GM23338 (cell line): ENCODE results near the gene NCOA1. TPM values are rescaled to one million over a fixed set of nuclear protein-coding genes. Genes with fewer than 3 reads are reported as not detected.

Experiments
- ATAC-seq: fragments of 200-7000 bp; cut with Tn5 transposase; 3 replicates; pipeline ENCODE4 v1.9.1; 2020
- DNase-seq: peaks from one replicate; pipeline ENCODE4 v3.0.0-alpha.2; 2015; ENCODE audit warnings: low spot score
- H2AFZ ChIP-seq: fragments of 200-600 bp; sonication (generic); 2 replicates; pipeline ENCODE4 v1.8.0; 2016; ENCODE audit warnings: antibody characterized with exemption, mild to moderate bottlenecking, moderate library complexity
- H3F3A ChIP-seq: fragments of 200-600 bp; sonication (generic); replicated peaks from 2 replicates; pipeline ENCODE4 v1.8.0; 2017; ENCODE audit warnings: antibody characterized with exemption, mixed run types, low read depth
- H3K27ac ChIP-seq: fragments of 200-600 bp; sonication (generic); 2 replicates; pipeline ENCODE4 v1.6.1; 2016; ENCODE audit warnings: low read depth
- H3K27me3 ChIP-seq: fragments of 200-600 bp; sonication (generic); 2 replicates; pipeline ENCODE4 v1.8.0; 2016; ENCODE audit warnings: mild to moderate bottlenecking, mixed run types, moderate library complexity; ENCODE audit not compliant: insufficient read depth
- H3K36me3 ChIP-seq: fragments of 200-600 bp; sonication (generic); 2 replicates; pipeline ENCODE4 v1.8.0; 2016; ENCODE audit warnings: mild to moderate bottlenecking; ENCODE audit not compliant: insufficient read depth
- H3K4me1 ChIP-seq: fragments of 200-600 bp; sonication (generic); 2 replicates; pipeline ENCODE4 v1.8.0; 2016; ENCODE audit warnings: mild to moderate bottlenecking, moderate library complexity; ENCODE audit not compliant: insufficient read depth
- H3K4me2 ChIP-seq: fragments of 200-600 bp; sonication (generic); 2 replicates; pipeline ENCODE4 v1.7.1; 2017; ENCODE audit warnings: mixed run types
- H3K4me3 ChIP-seq: fragments of 200-600 bp; sonication (generic); 2 replicates; pipeline ENCODE4 v1.6.1; 2016; ENCODE audit warnings: mixed run types
- H3K79me2 ChIP-seq: fragments of 200-600 bp; sonication (generic); replicated peaks from 2 replicates; pipeline ENCODE4 v1.8.0; 2017; ENCODE audit warnings: mild to moderate bottlenecking; ENCODE audit not compliant: insufficient read depth
- H3K9me2 ChIP-seq: fragments of 200-600 bp; sonication (generic); 2 replicates; pipeline ENCODE4 v1.8.0; 2017; ENCODE audit not compliant: insufficient read depth
- H4K20me1 ChIP-seq: fragments of 200-600 bp; sonication (generic); replicated peaks from 2 replicates; pipeline ENCODE4 v1.8.0; 2017; ENCODE audit warnings: mild to moderate bottlenecking; ENCODE audit not compliant: insufficient read depth
- H3K27ac Mint-ChIP-seq: 2 replicates; pipeline ENCODE4 v1.8.0; 2020; ENCODE audit warnings: inconsistent platforms, mild to moderate bottlenecking, moderate library complexity, mixed read lengths
- H3K27me3 Mint-ChIP-seq: 3 replicates; pipeline ENCODE4 v1.8.0; 2022; ENCODE audit warnings: low read depth, mild to moderate bottlenecking, moderate library complexity, mixed read lengths, inconsistent platforms; ENCODE audit not compliant: insufficient read depth, poor library complexity
- H3K36me3 Mint-ChIP-seq: 3 replicates; pipeline ENCODE4 v1.8.0; 2021; ENCODE audit warnings: low read depth, mild to moderate bottlenecking, inconsistent platforms, moderate library complexity, mixed read lengths
- H3K4me1 Mint-ChIP-seq: 3 replicates; pipeline ENCODE4 v1.8.0; 2020; ENCODE audit warnings: mild to moderate bottlenecking, inconsistent platforms, mixed read lengths
- H3K4me3 Mint-ChIP-seq: 3 replicates; pipeline ENCODE4 v1.8.0; 2021; ENCODE audit warnings: moderate library complexity, mild to moderate bottlenecking, inconsistent platforms, mixed read lengths
- H3K9me3 Mint-ChIP-seq: 3 replicates; pipeline ENCODE4 v1.8.0; 2020; ENCODE audit warnings: moderate library complexity, mild to moderate bottlenecking, inconsistent platforms, mixed read lengths
- EZH2 ChIP-seq: fragments of 200-600 bp; sonication (generic); IDR thresholded peaks from one replicate; pipeline ENCODE4 v1.8.0; 2017; ENCODE audit warnings: antibody characterized with exemption, mild to moderate bottlenecking, low read depth; ENCODE audit not compliant: unreplicated experiment
- EZH2phosphoT487 ChIP-seq: fragments of 200-600 bp; sonication (generic); IDR thresholded peaks from one replicate; pipeline ENCODE4 v1.8.1; 2018; ENCODE audit warnings: antibody characterized with exemption; ENCODE audit not compliant: unreplicated experiment
- JUNB ChIP-seq: IDR thresholded peaks from one replicate; pipeline ENCODE4 v1.6.1; 2016; ENCODE audit warnings: antibody characterized with exemption; ENCODE audit not compliant: unreplicated experiment
- STAT1 ChIP-seq: IDR thresholded peaks from one replicate; pipeline ENCODE4 v1.6.1; 2016; ENCODE audit warnings: antibody characterized with exemption; ENCODE audit not compliant: unreplicated experiment
- ZNF114 ChIP-seq: fragments of 250-450 bp; sonication (Bioruptor Pico); IDR thresholded peaks from 2 replicates; pipeline ENCODE4 v1.5.0; 2020; ENCODE audit warnings: mild to moderate bottlenecking, moderate library complexity
- ZNF331 ChIP-seq: fragments of 250-450 bp; sonication (Bioruptor Pico); IDR thresholded peaks from 2 replicates; pipeline ENCODE4 v1.5.0; 2020; ENCODE audit warnings: low read depth, mild to moderate bottlenecking, moderate library complexity
- ZNF462 ChIP-seq: fragments of 250-450 bp; sonication (Bioruptor Pico); IDR thresholded peaks from 2 replicates; pipeline ENCODE4 v1.5.0; 2020; ENCODE audit warnings: mild to moderate bottlenecking, moderate library complexity
- polyA plus RNA-seq: library from polyadenylated mRNA; unstranded; fragments of >200 nt; fragmentation: Nextera tagmentation; extraction: Ambion mirVana; gene quantifications from 2 replicates; pipeline ENCODE4 v1.2.1, GENCODE V29; 2016
- total RNA-seq: library from RNA; depleted of rRNA; stranded (reverse); fragments of >200 nt; shearing (Covaris generic); gene quantifications from 2 replicates; pipeline ENCODE4 v1.2.3, GENCODE V29; 2014
- TF ChIP-seq, protein P1 (sequence below): IDR thresholded peaks from 2 replicates; pipeline ENCODE4 v1.6.1; 2016; ENCODE audit warnings: antibody characterized with exemption

The NCOA1 gene
- total and polyA plus RNA-seq, 2 experiments from 2014 or later: 7.1 to 15.1 TPM

DNA sequence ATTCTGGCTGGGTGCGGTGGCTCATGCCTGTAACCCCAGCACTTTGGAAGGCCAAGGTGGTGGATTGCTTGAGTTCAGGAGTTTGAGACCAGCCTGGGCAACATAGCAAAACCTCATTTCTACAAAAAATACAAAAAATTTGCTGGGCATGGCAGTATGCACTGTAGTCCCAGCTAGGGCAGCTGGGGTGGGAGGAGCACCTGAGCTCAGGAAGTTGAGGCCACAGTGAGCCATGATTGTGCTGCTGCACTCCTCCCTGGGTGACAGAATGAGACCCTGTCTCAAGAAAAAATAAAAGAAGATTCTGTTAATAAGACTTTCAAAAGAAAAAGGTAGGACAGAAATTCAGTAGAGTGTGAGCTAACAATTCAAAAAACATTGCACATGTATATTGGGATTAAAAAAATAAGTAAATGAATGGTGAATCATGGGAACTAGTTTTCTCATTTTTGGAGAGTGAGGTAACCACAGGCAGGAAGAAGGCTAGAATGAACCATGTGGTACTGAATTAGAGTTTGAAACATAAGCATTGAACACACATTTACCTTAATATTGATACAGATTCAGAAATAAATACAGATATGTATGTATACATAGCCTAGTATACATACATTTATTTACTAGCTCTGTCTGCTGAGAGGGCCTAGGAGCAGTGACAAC, 53.5 kb downstream of the NCOA1 start (continued):
- TF ChIP-seq ZNF462 (CRISPR knock-in tag) (no peak), ZNF114 (CRISPR knock-in tag) (no peak), EZH2phosphoT487 (no peak)
- TF ChIP-seq, protein P1, sequence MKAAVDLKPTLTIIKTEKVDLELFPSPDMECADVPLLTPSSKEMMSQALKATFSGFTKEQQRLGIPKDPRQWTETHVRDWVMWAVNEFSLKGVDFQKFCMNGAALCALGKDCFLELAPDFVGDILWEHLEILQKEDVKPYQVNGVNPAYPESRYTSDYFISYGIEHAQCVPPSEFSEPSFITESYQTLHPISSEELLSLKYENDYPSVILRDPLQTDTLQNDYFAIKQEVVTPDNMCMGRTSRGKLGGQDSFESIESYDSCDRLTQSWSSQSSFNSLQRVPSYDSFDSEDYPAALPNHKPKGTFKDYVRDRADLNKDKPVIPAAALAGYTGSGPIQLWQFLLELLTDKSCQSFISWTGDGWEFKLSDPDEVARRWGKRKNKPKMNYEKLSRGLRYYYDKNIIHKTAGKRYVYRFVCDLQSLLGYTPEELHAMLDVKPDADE: no peak

- Histone ChIP-seq H3K27me3 (no peaks in the 10 kb centered on the region), H3F3A (no peaks in the 10 kb centered on the region), H3K4me2 (no peak overlapping the region), H3K36me3 (0 out of 2 replicates have a peak, but pooled peaks cover 4% of the 10 kb centered on the region), H3K9me2 (no peaks in the 10 kb centered on the region), H4K20me1 (no peaks in the 10 kb centered on the region), H3K4me1 (no peaks in the 10 kb centered on the region), H3K4me3 (no peak overlapping the region), H3K27ac (no peak overlapping the region), H2AFZ (no peak overlapping the region), H3K79me2 (no peaks in the 10 kb centered on the region)
- H3K27me3 Mint-ChIP-seq: peaks cover 2% of the 10 kb centered on the region
- H3K36me3 Mint-ChIP-seq: peaks cover 53% of the 10 kb centered on the region
- H3K4me1 Mint-ChIP-seq: no peaks in the 10 kb centered on the region
- ATAC-seq: no peak
- DNase-seq: no peak
- H3K4me3 Mint-ChIP-seq: no peak overlapping the region
- H3K27ac Mint-ChIP-seq: no peak overlapping the region
- H3K9me3 Mint-ChIP-seq: peaks cover 62% of the 10 kb centered on the region
- no peak for TF ChIP-seq ZNF462 (CRISPR knock-in tag)
- TF ChIP-seq ZNF331 (CRISPR knock-in tag): no peak
- TF ChIP-seq EZH2: no peak
- no peak for TF ChIP-seq STAT1
- TF ChIP-seq JUNB: no peak
Observed at GRCh38 chr2:24546669-24547068, 55.6 kb downstream of the NCOA1 start.
